Kidney (tissue), 14 donors: Measurements from ENCODE around the gene ECD. TPM values are rescaled to one million over a fixed set of nuclear protein-coding genes. Genes with fewer than 3 reads are reported as not detected.

Source experiments
- DNase-seq, 5 donors: peaks; one replicate each; pipeline ENCODE4 v3.0.0-alpha.2; 2013 to 2020
- FAIRE-seq: peaks from 2 replicates; lab custom pipeline; 2012; peaks lifted over from hg19 to GRCh38; lab: Jason Lieb, UNC
- H3K27ac ChIP-seq, 2 donors: one replicate each; pipeline ENCODE4 v1.7.0; 2013; ENCODE audit warnings: low read depth in 2 of 2, low read length in 2 of 2, inconsistent platforms in 1 of 2
- H3K27me3 ChIP-seq: one replicate; pipeline ENCODE4 v1.7.1; 2013; ENCODE audit warnings: low read length, inconsistent platforms; ENCODE audit not compliant: control insufficient read depth, insufficient read depth
- H3K36me3 ChIP-seq, 3 donors: one replicate each; pipeline versions ENCODE4 v1.7.0 to v1.7.1; 2013; ENCODE audit warnings: low read length in 3 of 3, control low read depth in 1 of 3, inconsistent platforms in 1 of 3; ENCODE audit not compliant: insufficient read depth in 3 of 3, control insufficient read depth in 2 of 3
- H3K4me1 ChIP-seq, 3 donors: one replicate each; pipeline versions ENCODE4 v1.7.0 to v1.7.1; 2013; ENCODE audit warnings: low read length in 3 of 3, inconsistent platforms in 1 of 3, low read depth in 1 of 3; ENCODE audit not compliant: control insufficient read depth in 2 of 3, insufficient read depth in 2 of 3
- H3K4me3 ChIP-seq, 3 donors: one replicate each; pipeline versions ENCODE4 v1.7.0 to v1.8.1; 2013; ENCODE audit warnings: low read length in 3 of 3, control low read depth in 1 of 3, inconsistent platforms in 1 of 3
- H3K9ac ChIP-seq, 3 donors: one replicate each; pipeline versions ENCODE4 v1.7.0 to v1.7.1; 2013; ENCODE audit warnings: low read length in 3 of 3, control low read depth in 1 of 3, inconsistent platforms in 1 of 3
- H3K9me3 ChIP-seq, 3 donors: one replicate each; pipeline versions ENCODE4 v1.7.0 to v1.7.1; 2013; ENCODE audit warnings: low read length in 3 of 3, control low read depth in 1 of 3, inconsistent platforms in 1 of 3; ENCODE audit not compliant: control insufficient read depth in 2 of 3, insufficient read depth in 1 of 3
- intact Hi-C: fragments of 100-400 bp; cut with DNase I; formaldehyde crosslinking; loops from one replicate; pipeline ENCODE4 v1.11.1; 2022
- polyA plus RNA-seq: library from polyadenylated mRNA; stranded (reverse); fragments of 350-450 nt; fragmentation: Illumina TruSeq; extraction: RNeasy Lipid Tissue Mini Kit (QIAGEN cat#74804); gene quantifications from one replicate; pipeline ENCODE4 v1.2.3, GENCODE V29; 2014; ENCODE audit warnings: low read depth, low replicate concordance; ENCODE audit not compliant: insufficient read depth
- total RNA-seq: library from RNA; stranded (reverse); fragmentation: NEBNext Ultra II Directional; extraction: Animal tissue kit (Norgen Biotek cat#: 25700); gene quantifications from one replicate; pipeline ENCODE4 v1.2.1, GENCODE V29; 2021
- TF ChIP-seq, protein P1 (sequence below): IDR thresholded peaks from 3 replicates; pipeline ENCODE4 v1.5.1; 2012; ENCODE audit warnings: mild to moderate bottlenecking, moderate library complexity, borderline replicate concordance; ENCODE audit not compliant: insufficient read depth; ENCODE audit errors: extremely low read depth
- donor health status: control.
- donor health status: control.
- donor health status: control.
- donor health status: control.
- donor health status: control.
- donor health status: DM: yes; HTN: yes; CAD: no.
- donor health status: Normal renal cell carcinoma (clear cell type).

The ECD gene
- total and polyA plus RNA-seq, 2 donors from 2014 or later = 15.2 to 27.5 TPM

GRCh38 chr10:73094986-73095480, 72.8 kb downstream of the ECD start:
- intact Hi-C loops = no loop called here
- Histone ChIP-seq H3K36me3 (no peaks in the 10 kb centered on the region), H3K4me3 (peak overlapping the region; percentile 71 to 97 (median 92)), H3K27ac (peak overlapping the region in 1 of 2 donors; percentile 98), H3K27me3 (no peaks in the 10 kb centered on the region), H3K9ac (peak overlapping the region in 2 of 3 donors; percentile 81 to 85), H3K9me3 (no peaks in the 10 kb centered on the region), H3K4me1 (peaks cover 0 to 4% (median 2%) of the 10 kb centered on the region in 3 donors)
- TF ChIP-seq, protein P1, sequence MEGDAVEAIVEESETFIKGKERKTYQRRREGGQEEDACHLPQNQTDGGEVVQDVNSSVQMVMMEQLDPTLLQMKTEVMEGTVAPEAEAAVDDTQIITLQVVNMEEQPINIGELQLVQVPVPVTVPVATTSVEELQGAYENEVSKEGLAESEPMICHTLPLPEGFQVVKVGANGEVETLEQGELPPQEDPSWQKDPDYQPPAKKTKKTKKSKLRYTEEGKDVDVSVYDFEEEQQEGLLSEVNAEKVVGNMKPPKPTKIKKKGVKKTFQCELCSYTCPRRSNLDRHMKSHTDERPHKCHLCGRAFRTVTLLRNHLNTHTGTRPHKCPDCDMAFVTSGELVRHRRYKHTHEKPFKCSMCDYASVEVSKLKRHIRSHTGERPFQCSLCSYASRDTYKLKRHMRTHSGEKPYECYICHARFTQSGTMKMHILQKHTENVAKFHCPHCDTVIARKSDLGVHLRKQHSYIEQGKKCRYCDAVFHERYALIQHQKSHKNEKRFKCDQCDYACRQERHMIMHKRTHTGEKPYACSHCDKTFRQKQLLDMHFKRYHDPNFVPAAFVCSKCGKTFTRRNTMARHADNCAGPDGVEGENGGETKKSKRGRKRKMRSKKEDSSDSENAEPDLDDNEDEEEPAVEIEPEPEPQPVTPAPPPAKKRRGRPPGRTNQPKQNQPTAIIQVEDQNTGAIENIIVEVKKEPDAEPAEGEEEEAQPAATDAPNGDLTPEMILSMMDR = no peak
- FAIRE-seq (no peak), DNase-seq (peak in 1 of 5 donors; percentile 18)

DNA sequence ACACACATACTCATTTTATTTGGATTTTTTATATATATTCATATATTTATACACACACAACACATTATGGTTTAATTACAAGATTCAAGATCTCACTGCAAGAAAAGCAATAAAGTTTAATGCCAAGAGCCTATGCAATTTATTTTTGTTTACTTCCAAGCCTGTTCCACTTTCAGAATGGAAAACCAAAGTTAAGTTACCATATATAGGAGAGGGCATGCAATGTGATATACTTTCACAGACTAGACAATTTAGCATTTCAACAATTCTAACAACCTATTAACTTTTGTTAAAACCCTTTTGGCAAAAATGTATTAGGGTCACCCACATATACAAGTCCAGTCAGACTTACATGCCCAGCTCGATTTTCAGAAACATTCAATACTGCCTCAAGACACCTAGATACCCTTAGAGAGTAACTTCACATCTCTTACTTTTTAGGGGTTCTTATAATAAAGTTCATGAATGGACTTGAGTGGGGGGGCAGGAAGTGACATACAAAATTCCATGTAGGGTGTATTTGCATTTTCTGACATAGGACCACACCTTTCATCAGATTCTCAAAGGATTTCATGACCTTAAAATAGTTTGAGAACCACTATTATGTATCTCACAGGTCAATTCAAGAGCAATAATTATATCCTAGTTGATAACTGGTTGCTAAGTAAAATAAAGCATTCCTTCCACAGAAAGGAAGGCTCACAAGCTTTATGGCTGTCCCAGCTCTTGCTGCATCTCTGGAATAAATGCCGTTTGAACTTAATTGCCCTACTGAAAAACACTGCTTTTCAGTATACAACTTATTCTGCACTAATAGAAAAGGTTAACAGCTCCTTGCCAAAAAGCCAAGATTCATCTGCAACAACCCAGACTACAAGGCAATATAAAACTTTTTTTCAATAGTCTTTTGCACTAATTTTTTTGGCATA, 73.6 kb downstream of the ECD start:
- Histone ChIP-seq H3K27ac (no peak overlapping the region), H3K4me1 (peaks cover 0 to 4% (median 2%) of the 10 kb centered on the region in 3 donors), H3K9ac (peak overlapping the region in 1 of 3 donors; percentile 15), H3K36me3 (no peaks in the 10 kb centered on the region), H3K9me3 (no peaks in the 10 kb centered on the region), H3K27me3 (no peaks in the 10 kb centered on the region), H3K4me3 (peak overlapping the region; percentile 16 to 97 (median 71))
- TF ChIP-seq, protein P1 = no peak
- intact Hi-C loops = no loop called here
- FAIRE-seq (no peak), DNase-seq (peak in 2 of 5 donors; percentile 29 to 30)

GRCh38 chr10:73092830-73093229, 75.0 kb downstream of the ECD start:
- Histone ChIP-seq H3K4me1 (peaks cover 0 to 4% (median 2%) of the 10 kb centered on the region in 3 donors), H3K9ac (no peak overlapping the region), H3K9me3 (no peaks in the 10 kb centered on the region), H3K27me3 (no peaks in the 10 kb centered on the region), H3K27ac (no peak overlapping the region), H3K4me3 (no peak overlapping the region), H3K36me3 (no peaks in the 10 kb centered on the region)
- TF ChIP-seq, protein P1 = no peak
- FAIRE-seq = no peak
- intact Hi-C loops = no loop called here
- no peak for DNase-seq
